Right kidney (tissue), 1 donor: ENCODE results near the gene ZFYVE28.

Experiments
- DNase-seq: peaks from one replicate; pipeline ENCODE4 v3.0.0-alpha.2; 2016

Gene ZFYVE28

GRCh38 chr4:2366252-2367192, 51.9 kb downstream of the ZFYVE28 start:
- DNase-seq = no peak

GRCh38 chr4:2365913-2366210, 52.6 kb downstream of the ZFYVE28 start:
- no peak for DNase-seq

- DNase-seq = no peak
These were observed 53.2 kb downstream of the ZFYVE28 start for GRCh38 chr4:2365054-2365912.

- DNase-seq = no peak
These were observed 53.8 kb downstream of the ZFYVE28 start for GRCh38 chr4:2364654-2365053.

GRCh38 chr4:2363951-2364653, 54.3 kb downstream of the ZFYVE28 start:
- DNase-seq = no peak

- no peak for DNase-seq
These were observed 55.3 kb downstream of the ZFYVE28 start for GRCh38 chr4:2363056-2363721.

GRCh38 chr4:2362266-2363055, 56.0 kb downstream of the ZFYVE28 start:
- DNase-seq = no peak

GRCh38 chr4:2361366-2362265, 56.8 kb downstream of the ZFYVE28 start:
- no peak for DNase-seq

- no peak for DNase-seq
These were observed 58.1 kb downstream of the ZFYVE28 start for GRCh38 chr4:2360396-2360730.

- no peak for DNase-seq
These were observed 58.7 kb downstream of the ZFYVE28 start for GRCh38 chr4:2359591-2360395.

- no peak for DNase-seq
These were observed 60.4 kb downstream of the ZFYVE28 start for GRCh38 chr4:2357821-2358745.

- no peak for DNase-seq
These were observed 62.0 kb downstream of the ZFYVE28 start for GRCh38 chr4:2356123-2357069.

- DNase-seq = no peak
These were observed 63.7 kb downstream of the ZFYVE28 start for GRCh38 chr4:2354760-2355159.

- no peak for DNase-seq
These were observed 64.3 kb downstream of the ZFYVE28 start for GRCh38 chr4:2354118-2354517.

GRCh38 chr4:2353222-2354107, 65.0 kb downstream of the ZFYVE28 start:
- no peak for DNase-seq

- DNase-seq = no peak
These were observed 65.7 kb downstream of the ZFYVE28 start for GRCh38 chr4:2352729-2353221.
